Endodermal cell (in vitro differentiated cells): Measurements from ENCODE around the gene CIC. TPM values are rescaled to one million over a fixed set of nuclear protein-coding genes. Genes with fewer than 3 reads are reported as not detected.
"Not testable (repeated sequence)": the region's sequence is repeated elsewhere in the genome, so short reads cannot be mapped to it uniquely, and the experiment has no call there.

ENCODE experiments used
- DNase-seq: peaks from one replicate; pipeline ENCODE4 v3.0.0-alpha.2; 2017
- H3K27ac ChIP-seq: 2 replicates; pipeline ENCODE4 v1.5.1; 2013; ENCODE audit warnings: mild to moderate bottlenecking, low read depth, low read length, moderate library complexity
- H3K27me3 ChIP-seq: 2 replicates; pipeline ENCODE4 v1.6.1; 2013; ENCODE audit warnings: mild to moderate bottlenecking, low read length, moderate library complexity; ENCODE audit not compliant: insufficient read depth, control insufficient read depth, poor library complexity, severe bottlenecking
- H3K36me3 ChIP-seq: 2 replicates; pipeline ENCODE4 v1.7.0; 2013; ENCODE audit warnings: mild to moderate bottlenecking, low read length, moderate library complexity; ENCODE audit not compliant: control insufficient read depth, insufficient read depth
- H3K4me1 ChIP-seq: one replicate; pipeline ENCODE4 v1.7.0; 2013; ENCODE audit warnings: low read length; ENCODE audit not compliant: control insufficient read depth, insufficient read depth
- H3K4me3 ChIP-seq: 2 replicates; pipeline ENCODE4 v1.5.1; 2013; ENCODE audit warnings: mild to moderate bottlenecking, low read length, moderate library complexity
- H3K9ac ChIP-seq: 2 replicates; pipeline ENCODE4 v1.6.1; 2013; ENCODE audit warnings: mild to moderate bottlenecking, low read length, moderate library complexity; ENCODE audit not compliant: poor library complexity, severe bottlenecking; ENCODE audit errors: extremely low read depth
- H3K9me3 ChIP-seq: 2 replicates; pipeline ENCODE4 v1.6.1; 2013; ENCODE audit warnings: mild to moderate bottlenecking, low read length, moderate library complexity; ENCODE audit not compliant: control insufficient read depth
- H3K27ac Mint-ChIP-seq: 2 replicates; pipeline ENCODE4 v1.8.0; 2020; ENCODE audit warnings: mixed read lengths
- H3K27me3 Mint-ChIP-seq: 2 replicates; pipeline ENCODE4 v1.8.0; 2021; ENCODE audit warnings: mild to moderate bottlenecking, mixed read lengths; ENCODE audit not compliant: insufficient read depth
- H3K36me3 Mint-ChIP-seq: 2 replicates; pipeline ENCODE4 v1.8.0; 2020; ENCODE audit warnings: low read depth, mixed read lengths
- H3K4me1 Mint-ChIP-seq: 2 replicates; pipeline ENCODE4 v1.8.0; 2020; ENCODE audit warnings: mixed read lengths
- H3K4me3 Mint-ChIP-seq: 2 replicates; pipeline ENCODE4 v1.8.0; 2020; ENCODE audit warnings: mild to moderate bottlenecking, moderate library complexity, mixed read lengths
- H3K9me3 Mint-ChIP-seq: 2 replicates; pipeline ENCODE4 v1.8.0; 2020; ENCODE audit warnings: mild to moderate bottlenecking, mixed read lengths
- CTCF ChIP-seq: fragments of 200-600 bp; sonication (generic); conservative IDR thresholded peaks from 2 replicates; pipeline ENCODE4 v1.5.0; 2021; ENCODE audit warnings: antibody characterized with exemption, mild to moderate bottlenecking
- WGBS, 2 experiments: methylation state at CpG; one replicate each; pipeline versions ENCODE4 v1.1.5 to v1.1.7; 2013; ENCODE audit warnings: missing lambda C conversion rate in 2 of 2, mixed read lengths in 1 of 2; ENCODE audit not compliant: insufficient coverage in 1 of 2, insufficient read length in 1 of 2; 5-methylcytosine and 5-hydroxymethylcytosine counted together
- total RNA-seq, 2 donors: library from RNA; stranded (reverse); fragmentation: NEBNext Ultra II Directional in 1 of 2; extraction: Animal tissue kit (Norgen Biotek cat#: 25700) in 1 of 2; gene quantifications; 2 replicates in 1 of 2; 3 replicates in 1 of 2; pipeline ENCODE4 v1.2.1, GENCODE V29; 2021

CIC gene
- total RNA-seq, 2 donors from 2014 or later: 48.6 to 57.6 TPM

- Histone ChIP-seq H3K27ac (no peak overlapping the region), H3K4me3 (no peak overlapping the region), H3K9ac (no peak overlapping the region), H3K9me3 (no peaks in the 10 kb centered on the region), H3K4me1 (no peaks in the 10 kb centered on the region), H3K27me3 (no peaks in the 10 kb centered on the region), H3K36me3 (peaks cover 9% of the 10 kb centered on the region)
- Mint-ChIP-seq H3K27me3 (no peaks in the 10 kb centered on the region), H3K4me1 (no peaks in the 10 kb centered on the region), H3K36me3 (peaks cover 13% of the 10 kb centered on the region), H3K4me3 (no peak overlapping the region), H3K27ac (no peak overlapping the region), H3K9me3 (no peaks in the 10 kb centered on the region)
- TF ChIP-seq CTCF: no peak
- 90 to 94% methylated on average over 7 to 13 of the region's 13 CpGs for WGBS, 2 experiments
- no peak for DNase-seq
These were observed 65.8 kb downstream of the CIC start for GRCh38 chr19:42334697-42335373.

GRCh38 chr19:42335374-42335936 lies 66.4 kb downstream of the CIC start:
- no peak for TF ChIP-seq CTCF

GRCh38 chr19:42335971-42336370 lies 66.9 kb downstream of the CIC start:
- Histone ChIP-seq H3K9me3 (no peaks in the 10 kb centered on the region), H3K27me3 (no peaks in the 10 kb centered on the region), H3K4me3 (no peak overlapping the region), H3K36me3 (peaks cover 9% of the 10 kb centered on the region), H3K27ac (no peak overlapping the region), H3K9ac (no peak overlapping the region), H3K4me1 (no peaks in the 10 kb centered on the region)
- no peak for TF ChIP-seq CTCF
- WGBS, 2 experiments: 95 to 96% methylated on average over 14 to 19 of the region's 19 CpGs
- H3K4me1 Mint-ChIP-seq: no peaks in the 10 kb centered on the region
- DNase-seq: no peak
- H3K9me3 Mint-ChIP-seq: no peaks in the 10 kb centered on the region
- no peak overlapping the region for H3K4me3 Mint-ChIP-seq
- H3K27ac Mint-ChIP-seq: no peak overlapping the region
- H3K36me3 Mint-ChIP-seq: peaks cover 13% of the 10 kb centered on the region
- H3K27me3 Mint-ChIP-seq: no peaks in the 10 kb centered on the region

More at GRCh38 chr19:42335374-42335936, 66.4 kb downstream of the CIC start:
- no peaks in the 10 kb centered on the region for H3K4me1 ChIP-seq
- H3K9ac ChIP-seq: no peak overlapping the region
- H3K4me3 ChIP-seq: no peak overlapping the region
- peaks cover 13% of the 10 kb centered on the region for H3K36me3 Mint-ChIP-seq
- no peaks in the 10 kb centered on the region for H3K9me3 ChIP-seq
- H3K9me3 Mint-ChIP-seq: no peaks in the 10 kb centered on the region
- 88 to 93% methylated on average over 6 to 7 of the region's 7 CpGs for WGBS, 2 experiments
- H3K4me1 Mint-ChIP-seq: no peaks in the 10 kb centered on the region
- DNase-seq: no peak
- no peaks in the 10 kb centered on the region for H3K27me3 Mint-ChIP-seq
- H3K27me3 ChIP-seq: no peaks in the 10 kb centered on the region
- peaks cover 9% of the 10 kb centered on the region for H3K36me3 ChIP-seq
- H3K4me3 Mint-ChIP-seq: no peak overlapping the region
- no peak overlapping the region for H3K27ac ChIP-seq
- no peak overlapping the region for H3K27ac Mint-ChIP-seq

GRCh38 chr19:42339126-42339860 lies 70.2 kb downstream of the CIC start:
- not testable (repeated sequence) for H3K4me3 ChIP-seq, H3K27me3 Mint-ChIP-seq, H3K27me3 ChIP-seq, H3K9me3 Mint-ChIP-seq, H3K4me1 Mint-ChIP-seq, H3K9me3 ChIP-seq, DNase-seq, H3K27ac ChIP-seq, H3K4me3 Mint-ChIP-seq, H3K4me1 ChIP-seq, H3K27ac Mint-ChIP-seq, H3K9ac ChIP-seq
- H3K36me3 Mint-ChIP-seq: peaks cover 29% of the 10 kb centered on the region
- 89 to 94% methylated on average over 3 to 7 of the region's 7 CpGs for WGBS, 2 experiments
- peaks cover 15% of the 10 kb centered on the region for H3K36me3 ChIP-seq

GRCh38 chr19:42339922-42340321 lies 70.9 kb downstream of the CIC start:
- peaks cover 32% of the 10 kb centered on the region for H3K36me3 Mint-ChIP-seq
- H3K36me3 ChIP-seq: peaks cover 19% of the 10 kb centered on the region
- H3K9ac ChIP-seq, H3K4me3 ChIP-seq, H3K27me3 Mint-ChIP-seq, H3K27me3 ChIP-seq, H3K4me1 Mint-ChIP-seq, DNase-seq, H3K9me3 Mint-ChIP-seq, H3K9me3 ChIP-seq, H3K4me3 Mint-ChIP-seq, H3K4me1 ChIP-seq, H3K27ac Mint-ChIP-seq, H3K27ac ChIP-seq: not testable (repeated sequence)
- WGBS, 2 experiments: 75 to 95% methylated on average over 1 to 4 of the region's 4 CpGs
